Hepatocyte (in vitro differentiated cells): Measurements from ENCODE around the gene MGAM2.

Experiments used
- CTCF ChIP-seq: fragments of 200-600 bp; sonication (generic); IDR thresholded peaks from 2 replicates; pipeline ENCODE4 v1.5.1; 2016; ENCODE audit warnings: antibody characterized with exemption, mild to moderate bottlenecking; ENCODE audit not compliant: poor library complexity
- EZH2 ChIP-seq: fragments of 200-600 bp; sonication (generic); IDR thresholded peaks from 2 replicates; pipeline ENCODE4 v1.6.1; 2016; ENCODE audit warnings: antibody characterized with exemption, mild to moderate bottlenecking, borderline replicate concordance
- EZH2phosphoT487 ChIP-seq: fragments of 200-600 bp; sonication (generic); IDR thresholded peaks from one replicate; pipeline ENCODE4 v1.6.1; 2018; ENCODE audit warnings: antibody characterized with exemption, mild to moderate bottlenecking, low read depth, moderate library complexity; ENCODE audit not compliant: unreplicated experiment, severe bottlenecking

GRCh38 chr7:142158736-142159496 is 47.4 kb downstream of the MGAM2 start:
- TF ChIP-seq CTCF (no peak), EZH2 (no peak), EZH2phosphoT487 (no peak)
